MM.1S (cell line): ENCODE results near the gene PLK5.
"Not testable (repeated sequence)": the region's sequence is repeated elsewhere in the genome, so short reads cannot be mapped to it uniquely, and the experiment has no call there.

Experiments used
- DNase-seq: peaks from one replicate; pipeline ENCODE4 v3.0.0-alpha.2; 2015
- H2AFZ ChIP-seq: fragments of 300-600 bp; sonication (generic); 2 replicates; pipeline ENCODE4 v1.6.0; 2016; ENCODE audit warnings: antibody characterized with exemption, low read length
- H3F3A ChIP-seq: fragments of 300-600 bp; sonication (generic); 2 replicates; pipeline ENCODE4 v1.6.1; 2016; ENCODE audit warnings: mild to moderate bottlenecking, antibody characterized with exemption, low read length, moderate library complexity, mixed read lengths; ENCODE audit not compliant: insufficient read depth
- H3K27ac ChIP-seq: fragments of 300-600 bp; sonication (generic); 2 replicates; pipeline ENCODE4 v1.5.1; 2016; ENCODE audit warnings: mild to moderate bottlenecking, low read length
- H3K27me3 ChIP-seq: fragments of 300-600 bp; sonication (generic); replicated peaks from 2 replicates; pipeline ENCODE4 v1.6.0; 2016; ENCODE audit warnings: low read length; ENCODE audit not compliant: insufficient read depth
- H3K36me3 ChIP-seq: fragments of 300-600 bp; sonication (generic); replicated peaks from 2 replicates; pipeline ENCODE4 v1.6.1; 2016; ENCODE audit warnings: mild to moderate bottlenecking, low read length, mixed read lengths; ENCODE audit not compliant: insufficient read depth
- H3K4me1 ChIP-seq: fragments of 300-600 bp; sonication (generic); 2 replicates; pipeline ENCODE4 v1.6.1; 2016; ENCODE audit warnings: low read length, mixed read lengths
- H3K4me2 ChIP-seq: fragments of 300-600 bp; sonication (generic); 2 replicates; pipeline ENCODE4 v1.6.0; 2016; ENCODE audit warnings: low read depth, low read length
- H3K4me3 ChIP-seq: fragments of 300-600 bp; sonication (generic); 2 replicates; pipeline ENCODE4 v1.5.1; 2016; ENCODE audit warnings: low read length, mixed read lengths
- H3K79me2 ChIP-seq: fragments of 300-600 bp; sonication (generic); 2 replicates; pipeline ENCODE4 v1.6.1; 2016; ENCODE audit warnings: mixed run types, low read length, mixed read lengths
- H3K9ac ChIP-seq: fragments of 300-600 bp; sonication (generic); 2 replicates; pipeline ENCODE4 v1.6.1; 2016; ENCODE audit warnings: low read length, mixed read lengths
- H3K9me2 ChIP-seq: fragments of 300-600 bp; sonication (generic); replicated peaks from 2 replicates; pipeline ENCODE4 v1.6.1; 2016; ENCODE audit warnings: mild to moderate bottlenecking, low read length, mixed read lengths; ENCODE audit not compliant: insufficient read depth
- H3K9me3 ChIP-seq: fragments of 300-600 bp; sonication (generic); replicated peaks from 2 replicates; pipeline ENCODE4 v1.6.1; 2016; ENCODE audit warnings: mild to moderate bottlenecking, low read length, mixed read lengths; ENCODE audit not compliant: insufficient read depth
- H4K20me1 ChIP-seq: fragments of 300-600 bp; sonication (generic); 2 replicates; pipeline ENCODE4 v1.6.1; 2016; ENCODE audit warnings: mild to moderate bottlenecking, low read length, moderate library complexity, mixed read lengths; ENCODE audit not compliant: insufficient read depth
- CTCF ChIP-seq: fragments of 300-600 bp; sonication (generic); IDR thresholded peaks from 2 replicates; pipeline ENCODE4 v1.5.1; 2016; ENCODE audit warnings: antibody characterized with exemption, low read length, mixed read lengths
- EZH2 ChIP-seq: fragments of 300-600 bp; sonication (generic); optimal IDR thresholded peaks from 2 replicates; pipeline ENCODE3; 2017; ENCODE audit warnings: low read depth, mild to moderate bottlenecking, antibody characterized with exemption, low read length, mixed read lengths
- EZH2phosphoT487 ChIP-seq: fragments of 300-600 bp; sonication (generic); IDR thresholded peaks from 2 replicates; pipeline ENCODE4 v1.6.1; 2018; ENCODE audit warnings: antibody characterized with exemption, low read length

The PLK5 gene

GRCh38 chr19:1516395-1516753 lies 7.5 kb upstream of the PLK5 start:
- H3K36me3 ChIP-seq = no peaks in the 10 kb centered on the region
- no peak overlapping the region for H3K4me2 ChIP-seq
- TF ChIP-seq EZH2 = no peak
- TF ChIP-seq CTCF = no peak
- TF ChIP-seq EZH2phosphoT487 = no peak
- no peaks in the 10 kb centered on the region for H4K20me1 ChIP-seq
- no peaks in the 10 kb centered on the region for H3F3A ChIP-seq
- H3K9me2 ChIP-seq = no peaks in the 10 kb centered on the region
- no peak overlapping the region for H2AFZ ChIP-seq
- H3K27ac ChIP-seq = no peak overlapping the region
- no peak overlapping the region for H3K9ac ChIP-seq
- no peaks in the 10 kb centered on the region for H3K79me2 ChIP-seq
- no peak overlapping the region for H3K4me3 ChIP-seq
- no peak for DNase-seq
- no peaks in the 10 kb centered on the region for H3K9me3 ChIP-seq
- peaks cover 63% of the 10 kb centered on the region for H3K27me3 ChIP-seq
- peaks cover 10% of the 10 kb centered on the region; the same call in 1 of the 2 replicates for H3K4me1 ChIP-seq

GRCh38 chr19:1518471-1518870 lies 5.4 kb upstream of the PLK5 start:
- Histone ChIP-seq H3K27ac (no peak overlapping the region), H3K4me1 (peaks cover 8% of the 10 kb centered on the region; the same call in 1 of the 2 replicates), H3K27me3 (peaks cover 71% of the 10 kb centered on the region), H3K36me3 (no peaks in the 10 kb centered on the region), H4K20me1 (no peaks in the 10 kb centered on the region), H3K9me3 (no peaks in the 10 kb centered on the region), H3K4me2 (no peak overlapping the region), H3K9me2 (no peaks in the 10 kb centered on the region), H3K4me3 (no peak overlapping the region), H2AFZ (no peak overlapping the region), H3K79me2 (no peaks in the 10 kb centered on the region), H3K9ac (no peak overlapping the region), H3F3A (no peaks in the 10 kb centered on the region)
- no peak for DNase-seq
- no peak for TF ChIP-seq EZH2phosphoT487
- no peak for TF ChIP-seq EZH2
- no peak for TF ChIP-seq CTCF

GRCh38 chr19:1519802-1520201 lies 4.1 kb upstream of the PLK5 start:
- not testable (repeated sequence) for H3K9me2 ChIP-seq, H3K9ac ChIP-seq

GRCh38 chr19:1520203-1520780 lies 3.6 kb upstream of the PLK5 start:
- Histone ChIP-seq H3K9me3 (no peaks in the 10 kb centered on the region), H3K27me3 (peaks cover 75% of the 10 kb centered on the region), H3K4me1 (peaks cover 8% of the 10 kb centered on the region; the same call in 1 of the 2 replicates), H2AFZ (peak overlapping the region; percentile 14; the same call in 1 of the 2 replicates), H3K9me2 (no peaks in the 10 kb centered on the region), H3K4me2 (peak overlapping the region; percentile 59; the same call in 1 of the 2 replicates), H3K36me3 (no peaks in the 10 kb centered on the region), H3K9ac (no peak overlapping the region), H3K4me3 (no peak overlapping the region), H3F3A (no peaks in the 10 kb centered on the region), H3K79me2 (no peaks in the 10 kb centered on the region), H3K27ac (no peak overlapping the region), H4K20me1 (no peaks in the 10 kb centered on the region)
- TF ChIP-seq EZH2 = no peak
- no peak for TF ChIP-seq CTCF
- TF ChIP-seq EZH2phosphoT487 = no peak
- peak; percentile 44 for DNase-seq

More at GRCh38 chr19:1519802-1520201, 4.1 kb upstream of the PLK5 start:
- not testable (repeated sequence) for H4K20me1 ChIP-seq, H3K4me3 ChIP-seq, H2AFZ ChIP-seq, H3K79me2 ChIP-seq, H3F3A ChIP-seq, H3K4me1 ChIP-seq, H3K9me3 ChIP-seq, H3K27ac ChIP-seq, H3K36me3 ChIP-seq, DNase-seq
- peak overlapping the region; percentile 59; the same call in 1 of the 2 replicates for H3K4me2 ChIP-seq
- H3K27me3 ChIP-seq = peaks cover 75% of the 10 kb centered on the region
